HG03575 (cell line): Measurements from ENCODE around the gene HLA-DPB1.
"Not testable (repeated sequence)": the region's sequence is repeated elsewhere in the genome, so short reads cannot be mapped to it uniquely, and the experiment has no call there.

Experiments
- ATAC-seq: cut with Tn5 transposase; IDR thresholded peaks from one replicate; pipeline ENCODE4 v1.9.1; 2021; ENCODE audit not compliant: unreplicated experiment, insufficient number of reproducible peaks, low FRiP score; ENCODE audit errors: extremely low read depth

HLA-DPB1 gene

DNA sequence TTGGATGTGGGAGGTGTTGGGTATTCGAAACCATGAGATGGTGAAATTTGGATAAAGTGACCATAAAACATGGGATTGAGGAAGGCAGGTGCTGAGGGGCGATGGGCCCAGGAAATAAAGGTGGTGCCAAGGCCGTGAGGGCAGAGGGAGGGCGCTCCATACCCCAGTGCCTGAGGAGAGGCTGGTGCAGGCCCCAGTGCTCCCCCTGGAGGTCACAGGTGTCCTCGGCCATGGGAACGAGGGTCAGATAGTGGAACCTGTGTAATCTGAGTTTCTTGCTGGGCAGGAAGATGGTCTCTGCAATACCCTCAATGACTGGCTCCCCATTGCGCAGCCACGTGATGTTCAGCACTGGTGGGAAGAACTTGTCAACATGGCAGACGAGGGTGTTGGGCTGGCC lies 16.2 kb downstream of the HLA-DPB1 start:
- ATAC-seq, result no peak

DNA sequence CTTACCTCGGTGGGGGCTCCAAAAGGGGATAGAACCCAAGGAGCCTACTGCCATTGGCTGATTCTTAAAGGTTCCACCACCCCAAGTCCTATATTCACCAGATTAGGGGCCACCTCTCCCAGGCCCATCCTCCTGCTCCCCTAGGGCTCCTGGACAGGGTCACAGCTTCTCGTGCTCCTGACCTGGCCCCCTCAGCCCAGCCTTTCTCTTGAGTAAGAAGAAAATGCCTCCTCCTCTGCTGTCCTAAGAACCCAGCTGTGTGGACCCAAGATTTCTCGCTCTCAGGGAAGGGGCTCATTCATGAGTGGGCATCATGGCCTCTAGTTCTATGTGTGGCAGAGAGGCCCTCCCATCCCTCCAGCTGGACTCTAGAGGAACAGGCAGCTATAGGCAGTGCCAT lies 16.6 kb downstream of the HLA-DPB1 start:
- ATAC-seq, result no peak

DNA sequence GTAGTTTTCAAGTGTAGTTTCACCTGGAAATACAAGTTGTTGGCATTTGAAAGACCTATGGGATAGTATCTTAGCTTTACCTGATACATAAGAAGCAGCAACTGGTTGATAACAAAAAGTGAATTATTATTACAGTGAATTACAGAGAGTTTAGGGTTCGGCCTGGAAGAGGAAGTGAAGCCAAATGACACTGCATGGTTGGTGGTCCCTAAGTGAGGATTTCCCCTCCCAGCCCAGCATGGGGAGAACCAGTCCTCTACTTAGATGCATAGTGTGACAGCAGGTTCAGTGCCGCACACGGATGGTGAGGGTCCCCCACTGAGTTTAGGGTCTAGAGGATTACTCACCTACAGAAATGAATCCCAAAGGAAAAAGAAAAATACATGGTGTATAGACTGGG lies 18.1 kb downstream of the HLA-DPB1 start:
- no peak for ATAC-seq

GRCh38 chr6:33095681-33096080 lies 19.9 kb downstream of the HLA-DPB1 start:
- ATAC-seq, result no peak

DNA sequence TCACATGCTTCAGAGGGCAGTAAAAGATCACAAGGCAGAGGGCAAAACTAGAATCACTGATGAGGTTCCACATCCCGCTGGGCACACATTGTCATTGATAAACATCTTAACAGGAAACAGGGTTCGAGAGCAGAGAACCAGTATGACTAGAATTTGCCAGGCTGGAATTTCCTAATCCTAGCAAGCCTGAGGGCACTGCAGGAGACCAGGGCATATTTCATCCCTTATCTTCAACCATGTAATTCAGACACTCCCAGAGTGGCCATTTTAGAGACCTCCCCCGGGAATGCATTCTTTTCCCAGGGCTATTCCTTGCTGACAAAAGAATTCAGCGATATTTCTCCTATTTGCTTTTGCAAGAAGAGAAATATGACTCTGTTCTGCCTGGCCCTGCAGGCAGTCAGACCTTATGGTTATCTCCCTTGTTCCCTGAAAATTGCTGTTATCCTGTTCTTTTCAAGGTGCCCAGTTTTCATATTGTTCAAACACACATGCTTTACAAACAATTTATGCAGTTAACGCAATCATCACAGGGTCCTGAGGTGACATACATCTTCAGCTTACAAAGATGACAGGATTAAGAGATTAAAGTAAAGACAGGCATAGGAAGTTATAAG lies 25.4 kb downstream of the HLA-DPB1 start:
- not testable (repeated sequence) for ATAC-seq

DNA sequence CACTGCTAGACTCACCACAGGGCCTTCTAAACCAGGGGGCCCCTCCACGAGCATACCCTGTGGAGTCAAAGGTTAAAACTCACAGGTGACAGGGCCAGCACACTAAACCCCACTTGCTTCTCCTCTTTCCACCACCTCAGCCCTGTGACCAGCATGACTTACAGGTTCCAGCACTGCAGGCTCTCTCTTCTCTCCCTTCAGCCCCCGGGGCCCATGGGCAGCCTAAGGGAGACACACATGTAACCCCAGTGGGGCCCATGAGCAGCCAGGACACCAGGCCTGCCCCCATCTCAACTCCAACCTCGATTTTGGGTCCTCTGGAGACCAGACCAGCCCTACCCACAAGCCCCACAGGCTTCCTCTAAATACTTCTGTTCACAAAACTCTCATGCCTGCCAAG lies 28.0 kb downstream of the HLA-DPB1 start:
- ATAC-seq, result no peak

DNA sequence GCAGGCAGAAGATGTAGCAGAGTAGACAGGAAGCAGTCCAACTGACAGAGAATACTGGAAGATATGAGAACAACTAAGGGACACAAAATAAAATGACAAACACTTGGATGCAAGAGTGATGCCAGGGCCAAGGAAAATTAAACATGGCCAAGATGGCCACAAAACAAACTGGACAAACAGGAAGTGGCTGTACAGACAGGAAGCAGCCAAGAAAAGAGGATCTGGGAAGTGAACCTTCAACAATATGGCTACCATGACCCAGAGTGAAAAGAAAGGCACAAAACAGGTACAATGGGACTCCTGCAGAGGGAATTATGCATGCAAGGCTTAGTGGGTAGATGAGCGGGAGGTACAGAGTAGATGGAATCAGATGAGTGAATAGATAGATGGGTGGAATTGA lies 29.1 kb downstream of the HLA-DPB1 start:
- no peak for ATAC-seq

GRCh38 chr6:33105386-33105785 lies 29.6 kb downstream of the HLA-DPB1 start:
- ATAC-seq, result no peak

- no peak for ATAC-seq
Observed at GRCh38 chr6:33105916-33106871, 30.4 kb downstream of the HLA-DPB1 start.

DNA sequence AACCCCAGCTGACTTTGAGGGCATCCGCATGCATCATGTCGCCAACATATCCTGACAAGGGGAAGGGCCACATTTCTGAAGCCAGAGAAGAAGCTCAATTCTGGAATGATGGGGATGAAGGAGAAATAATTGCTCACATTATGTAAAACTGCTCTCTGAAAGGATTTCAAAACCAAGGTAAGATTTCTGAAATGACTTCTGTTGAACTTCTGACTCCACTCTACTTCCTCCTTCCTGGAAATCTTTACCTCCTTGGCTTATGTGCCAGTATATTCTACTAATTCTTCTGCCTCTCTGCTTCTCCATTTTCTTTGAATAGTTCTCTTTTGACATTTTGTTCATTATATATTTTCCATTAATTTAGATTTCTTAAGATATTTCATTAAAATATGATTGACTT lies 31.9 kb downstream of the HLA-DPB1 start:
- no peak for ATAC-seq

DNA sequence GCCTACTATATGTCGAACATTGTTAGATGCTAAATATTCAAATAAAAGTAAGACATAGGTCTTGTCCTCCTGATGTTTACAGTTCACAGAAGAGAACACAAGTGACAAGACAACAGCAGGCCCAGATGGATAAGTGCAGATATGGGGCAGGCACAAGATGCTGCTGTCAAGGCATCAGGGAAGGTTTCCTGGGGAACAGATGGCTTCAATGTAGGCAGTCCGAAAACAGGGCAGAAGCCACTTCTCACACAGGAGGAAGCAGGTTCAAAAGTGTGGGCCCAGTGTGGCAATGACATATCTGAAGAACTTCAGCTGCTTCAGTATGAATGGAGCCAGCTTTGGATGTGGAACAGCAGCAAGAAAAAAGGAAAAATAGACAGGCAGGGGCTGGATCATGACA lies 32.5 kb downstream of the HLA-DPB1 start:
- ATAC-seq, result no peak

GRCh38 chr6:33112148-33112547 lies 36.4 kb downstream of the HLA-DPB1 start:
- ATAC-seq, result peak; percentile 57

DNA sequence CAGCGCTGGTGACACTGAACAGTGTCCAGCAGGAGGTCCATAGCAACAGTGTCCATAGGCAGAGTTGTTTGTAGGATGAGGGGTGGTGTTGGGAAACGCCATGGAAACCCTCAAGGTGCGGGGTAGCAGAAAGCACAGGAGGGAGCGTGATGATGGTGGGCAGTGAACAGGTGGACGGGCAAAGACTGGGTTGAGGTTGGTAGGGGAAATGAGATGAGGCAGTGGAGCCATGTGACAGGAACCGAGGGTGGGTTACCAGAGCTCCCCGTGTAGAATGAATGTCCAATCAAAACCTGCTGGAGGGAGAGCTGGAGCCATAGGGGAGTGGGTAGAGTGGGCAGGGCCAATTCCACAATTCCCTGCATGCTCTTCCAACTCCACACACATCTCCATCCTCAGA lies 38.0 kb downstream of the HLA-DPB1 start:
- no peak for ATAC-seq

- no peak for ATAC-seq
Observed at GRCh38 chr6:33114406-33114805, 38.6 kb downstream of the HLA-DPB1 start.

DNA sequence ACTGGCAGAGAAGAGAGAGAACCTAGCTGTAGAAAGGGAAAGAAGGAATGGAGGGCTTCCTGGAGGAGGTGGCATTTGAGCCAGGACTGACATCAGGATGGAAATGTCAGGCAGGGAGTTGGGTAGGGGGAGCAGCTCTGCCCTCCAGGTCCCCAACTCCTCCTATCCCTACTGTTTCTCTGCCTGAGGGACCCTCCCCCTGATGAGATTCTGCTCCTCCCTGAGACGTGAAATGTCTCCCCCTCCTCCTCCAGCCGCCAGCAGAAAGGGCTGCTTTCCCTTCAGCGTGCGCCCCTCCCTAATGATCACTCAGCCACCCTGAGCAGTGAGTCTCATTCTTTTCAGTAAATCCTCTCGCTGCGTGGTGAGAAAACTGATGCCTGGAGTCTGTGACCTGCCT lies 40.6 kb downstream of the HLA-DPB1 start:
- no peak for ATAC-seq

DNA sequence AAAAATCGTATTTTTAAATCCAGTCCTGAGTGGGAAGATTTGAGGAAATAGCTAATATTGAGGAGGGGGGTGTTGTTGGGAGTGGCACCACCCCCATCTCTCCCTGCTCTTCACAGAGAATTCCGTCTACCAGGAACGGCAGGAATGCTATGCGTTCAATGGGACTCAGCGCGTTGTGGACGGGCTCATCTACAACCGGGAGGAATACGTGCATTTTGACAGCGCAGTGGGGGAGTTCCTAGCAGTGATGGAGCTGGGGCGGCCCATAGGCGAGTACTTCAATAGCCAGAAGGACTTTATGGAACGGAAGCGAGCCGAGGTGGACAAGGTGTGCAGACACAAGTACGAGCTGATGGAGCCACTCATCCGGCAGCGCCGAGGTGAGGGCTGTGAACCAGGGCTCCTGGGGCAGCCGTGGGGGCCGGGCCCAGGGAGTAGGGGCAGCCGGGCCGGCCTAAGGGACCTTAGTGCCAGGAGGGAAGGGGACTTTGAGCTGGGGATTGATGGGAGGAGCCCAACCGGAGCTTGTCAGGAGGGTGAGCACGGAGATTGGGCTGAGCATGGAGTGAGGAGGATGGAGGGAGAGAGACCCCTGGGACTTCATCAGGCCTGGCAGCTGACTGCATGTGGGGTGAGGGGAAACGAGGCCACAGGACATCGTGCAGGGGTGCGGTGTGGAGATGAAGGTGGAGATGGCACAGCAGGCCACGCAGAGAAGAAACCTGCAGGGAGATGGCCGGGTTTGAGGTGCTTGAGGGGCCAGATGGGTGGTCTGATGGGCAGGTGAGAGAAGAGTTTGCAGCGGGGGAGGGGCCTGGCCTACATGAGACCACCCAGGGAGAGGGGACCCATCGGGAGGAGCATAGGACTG lies 41.3 kb downstream of the HLA-DPB1 start:
- ATAC-seq, result no peak

- ATAC-seq, result no peak
Observed at GRCh38 chr6:33117811-33118277, 42.1 kb downstream of the HLA-DPB1 start.

DNA sequence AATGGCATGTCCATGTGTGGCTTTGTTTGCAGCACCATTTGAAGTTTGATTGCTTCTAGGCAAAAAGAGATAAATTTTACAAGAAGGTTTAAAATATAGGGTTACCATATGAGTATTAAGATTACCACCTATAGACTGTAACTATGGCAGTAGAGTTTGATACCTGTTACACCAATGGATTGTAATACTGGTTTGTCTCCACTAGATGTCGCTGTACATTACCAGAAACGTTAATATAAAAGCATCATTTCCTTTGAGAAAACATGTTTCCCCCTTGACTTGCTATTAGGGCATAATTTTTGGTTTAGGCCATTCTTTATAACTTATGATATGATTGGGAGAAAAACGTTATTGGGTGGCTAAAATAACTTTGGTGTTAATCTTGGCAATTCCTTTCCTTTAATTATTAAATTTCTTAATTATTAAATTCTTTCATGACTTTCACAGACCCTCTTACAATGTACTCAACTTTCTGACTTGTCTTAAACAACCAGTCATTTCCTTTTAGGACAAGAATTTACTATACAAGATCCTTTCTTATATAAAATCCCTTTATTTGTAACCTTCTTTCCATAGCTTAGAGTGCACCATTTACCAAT lies 42.8 kb downstream of the HLA-DPB1 start:
- no peak for ATAC-seq

- no peak for ATAC-seq
Observed at GRCh38 chr6:33120001-33120400, 44.2 kb downstream of the HLA-DPB1 start.
